GM18508 (cell line): ENCODE measurements around the gene PASK.

ENCODE experiments used
- ATAC-seq: cut with Tn5 transposase; IDR thresholded peaks from one replicate; pipeline ENCODE4 v1.9.1; 2021; ENCODE audit warnings: moderate number of reproducible peaks; ENCODE audit not compliant: insufficient read depth, unreplicated experiment

PASK gene

GRCh38 chr2:241069821-241070281, 79.4 kb downstream of the PASK start:
- no peak for ATAC-seq

- ATAC-seq: no peak
These were observed 80.1 kb downstream of the PASK start for GRCh38 chr2:241068942-241069810.

- no peak for ATAC-seq
These were observed 80.9 kb downstream of the PASK start for GRCh38 chr2:241068136-241068941.

- ATAC-seq: no peak
These were observed 81.7 kb downstream of the PASK start for GRCh38 chr2:241067501-241068135.

GRCh38 chr2:241066893-241067341, 82.4 kb downstream of the PASK start:
- no peak for ATAC-seq

GRCh38 chr2:241066171-241066892, 82.9 kb downstream of the PASK start:
- no peak for ATAC-seq

GRCh38 chr2:241065355-241065803, 83.9 kb downstream of the PASK start:
- ATAC-seq: no peak

GRCh38 chr2:241064802-241065354, 84.4 kb downstream of the PASK start:
- ATAC-seq: no peak

- no peak for ATAC-seq
These were observed 85.1 kb downstream of the PASK start for GRCh38 chr2:241064008-241064801.

- ATAC-seq: no peak
These were observed 85.7 kb downstream of the PASK start for GRCh38 chr2:241063587-241063986.

- no peak for ATAC-seq
These were observed 86.2 kb downstream of the PASK start for GRCh38 chr2:241063093-241063551.

GRCh38 chr2:241062389-241063092, 86.7 kb downstream of the PASK start:
- no peak for ATAC-seq

- ATAC-seq: no peak
These were observed 88.0 kb downstream of the PASK start for GRCh38 chr2:241061275-241061674.
